GM15510 (cell line): Measurements from ENCODE around the gene PHGDH.

Experiments
- POLR2A ChIP-seq: IDR thresholded peaks from 3 replicates; pipeline ENCODE4 v1.6.1; 2011; ENCODE audit warnings: borderline replicate concordance; ENCODE audit not compliant: insufficient read length; ENCODE audit errors: extremely low read depth

Gene PHGDH

GRCh38 chr1:119711804-119712341, at the start of gene PHGDH:
TSS of gene PHGDH (plus strand) at chr1:119711934. CDS start at chr1:119712023, 89 bp downstream.
- TF ChIP-seq POLR2A, result peak; percentile 49

GRCh38 chr1:119662034-119662437, 49.7 kb upstream of the PHGDH start:
- no peak for TF ChIP-seq POLR2A

- no peak for TF ChIP-seq POLR2A
These were observed 47.7 kb upstream of the PHGDH start for GRCh38 chr1:119664067-119664466.

DNA sequence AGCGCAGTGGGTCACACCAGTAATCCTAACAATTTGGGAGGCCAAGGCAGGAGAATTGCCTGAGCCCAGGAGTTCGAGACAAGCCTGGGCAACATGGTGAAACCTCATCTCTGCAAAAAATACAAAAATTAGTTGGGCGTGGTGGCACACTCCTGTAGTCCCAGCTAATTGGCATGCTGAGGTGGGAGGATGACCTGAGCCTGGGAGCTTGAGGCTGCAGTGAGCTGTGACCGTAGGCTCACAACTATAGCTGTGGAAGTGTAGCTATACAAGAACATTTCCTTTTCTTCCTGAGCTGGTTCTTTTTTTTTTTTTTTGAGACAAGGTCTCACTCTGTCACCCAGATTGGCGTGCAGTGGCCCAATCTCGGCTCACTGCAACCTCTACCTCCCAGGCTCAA, 44.6 kb upstream of the PHGDH start:
- no peak for TF ChIP-seq POLR2A

DNA sequence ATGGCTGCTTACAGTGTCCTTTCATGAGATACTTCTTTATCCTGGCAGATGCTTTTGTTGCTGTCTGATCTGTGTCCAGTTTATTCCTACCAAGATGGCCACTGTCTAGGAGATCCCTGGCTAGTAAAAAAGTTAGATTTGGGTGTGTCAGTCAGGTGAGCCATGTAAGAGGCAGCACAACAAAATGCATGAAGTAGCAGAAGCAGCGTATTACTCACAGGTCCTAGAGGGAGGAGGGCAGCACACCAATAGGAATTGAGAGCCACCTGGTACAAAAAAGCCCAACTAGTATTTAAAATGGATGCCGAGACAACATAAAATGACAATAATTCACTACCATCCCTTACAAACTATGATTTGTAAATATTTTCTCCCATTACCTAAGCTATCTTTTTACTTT, 40.8 kb upstream of the PHGDH start:
- TF ChIP-seq POLR2A, result no peak

DNA sequence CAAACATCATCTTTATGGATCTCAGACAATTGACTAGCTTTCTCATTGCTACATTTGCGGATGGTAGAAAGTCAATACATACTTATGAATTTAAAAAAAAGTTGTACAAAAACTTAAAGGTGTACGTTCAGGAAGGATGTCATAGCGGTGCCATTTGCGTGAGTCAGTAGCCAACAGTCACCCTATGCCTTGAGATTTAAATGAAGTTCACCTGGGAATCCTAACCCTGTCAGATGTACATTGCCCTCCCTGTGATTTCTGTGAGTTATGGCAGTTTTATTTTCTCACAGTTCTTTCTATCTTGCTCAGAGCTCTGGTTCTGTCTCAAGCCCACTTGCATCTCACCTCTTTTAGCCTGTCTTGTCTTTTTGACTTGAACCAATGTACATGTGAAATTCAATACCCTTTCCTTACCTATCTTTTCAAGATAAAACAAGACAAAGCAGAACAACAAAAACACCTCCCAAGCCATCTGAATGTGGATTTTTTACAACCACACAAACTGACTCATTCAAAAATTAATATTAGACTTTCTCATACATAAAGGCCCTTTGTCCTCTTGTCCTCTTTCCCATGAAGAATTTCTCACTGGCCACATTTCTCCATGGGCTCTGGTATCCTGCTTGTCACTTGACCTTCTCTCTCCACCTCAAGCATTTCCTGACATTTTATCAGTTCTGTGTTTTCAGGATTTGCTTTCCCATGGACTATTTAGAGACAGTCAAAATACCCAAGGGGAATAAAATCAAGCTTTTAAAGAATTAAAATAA, 38.4 kb upstream of the PHGDH start:
- no peak for TF ChIP-seq POLR2A

DNA sequence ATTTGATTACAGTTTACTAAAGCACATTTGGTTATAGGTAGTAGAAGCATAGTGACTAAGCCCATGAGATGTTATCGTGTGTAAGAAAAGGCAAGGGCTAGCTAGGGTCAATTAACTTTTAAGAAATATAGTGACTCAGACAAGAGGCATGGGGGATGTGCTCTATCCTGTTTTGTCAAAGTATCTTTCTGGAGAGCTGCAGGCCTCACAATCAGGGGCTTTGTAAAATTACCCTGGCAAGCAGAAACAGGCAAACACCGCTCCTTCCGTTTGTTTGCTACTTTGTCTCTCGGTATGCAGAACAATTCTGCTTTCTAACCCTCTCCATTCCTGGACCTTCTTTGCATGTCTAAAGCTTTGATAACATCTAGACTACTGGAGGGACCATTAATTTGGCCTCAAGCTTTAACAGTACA, 37.6 kb upstream of the PHGDH start:
- no peak for TF ChIP-seq POLR2A

DNA sequence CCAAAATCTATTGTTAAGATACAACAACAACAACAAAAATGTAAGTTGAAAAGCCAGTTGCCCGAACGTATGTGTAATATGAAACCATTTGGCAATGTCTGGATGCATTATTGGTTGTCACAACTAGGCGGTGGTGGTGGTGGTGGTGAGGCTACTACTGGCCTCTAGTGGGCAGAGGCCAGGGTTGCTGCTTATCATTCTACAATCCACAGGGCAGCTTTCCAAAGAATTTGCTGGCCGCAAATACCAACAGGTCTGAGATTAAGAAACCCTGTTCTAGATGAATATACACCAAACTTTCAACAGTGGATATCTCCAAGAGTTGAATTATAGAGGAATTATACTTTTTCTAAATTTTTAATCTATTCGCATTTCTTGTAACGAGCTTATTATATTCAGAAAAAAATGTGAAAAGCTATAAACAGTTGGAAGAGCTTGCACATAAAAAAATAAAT, 36.9 kb upstream of the PHGDH start:
- no peak for TF ChIP-seq POLR2A

GRCh38 chr1:119675349-119676345, 36.1 kb upstream of the PHGDH start:
- TF ChIP-seq POLR2A, result no peak

- TF ChIP-seq POLR2A, result no peak
These were observed 35.0 kb upstream of the PHGDH start for GRCh38 chr1:119676571-119677206.

GRCh38 chr1:119679223-119679622, 32.5 kb upstream of the PHGDH start:
- no peak for TF ChIP-seq POLR2A

DNA sequence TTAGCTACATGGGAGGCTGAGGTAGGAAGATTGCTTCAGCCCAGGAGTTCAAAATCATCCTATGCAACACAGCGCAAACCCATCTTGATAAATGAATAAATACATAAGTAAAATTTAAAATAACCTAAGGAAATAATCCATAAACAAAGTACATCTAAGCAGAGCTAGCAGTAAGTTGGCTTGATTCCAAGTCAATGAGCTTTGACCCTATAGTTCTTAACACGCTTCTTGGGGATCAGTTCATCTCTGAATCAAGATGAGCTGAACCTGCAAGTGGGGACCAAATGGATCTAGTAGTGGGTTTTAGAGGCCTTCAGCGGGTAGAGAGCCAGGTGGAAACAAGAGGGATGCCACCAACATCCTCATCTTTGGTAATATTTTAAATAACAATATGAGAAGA, 31.5 kb upstream of the PHGDH start:
- no peak for TF ChIP-seq POLR2A

- TF ChIP-seq POLR2A, result no peak
These were observed 31.0 kb upstream of the PHGDH start for GRCh38 chr1:119680723-119681122.

DNA sequence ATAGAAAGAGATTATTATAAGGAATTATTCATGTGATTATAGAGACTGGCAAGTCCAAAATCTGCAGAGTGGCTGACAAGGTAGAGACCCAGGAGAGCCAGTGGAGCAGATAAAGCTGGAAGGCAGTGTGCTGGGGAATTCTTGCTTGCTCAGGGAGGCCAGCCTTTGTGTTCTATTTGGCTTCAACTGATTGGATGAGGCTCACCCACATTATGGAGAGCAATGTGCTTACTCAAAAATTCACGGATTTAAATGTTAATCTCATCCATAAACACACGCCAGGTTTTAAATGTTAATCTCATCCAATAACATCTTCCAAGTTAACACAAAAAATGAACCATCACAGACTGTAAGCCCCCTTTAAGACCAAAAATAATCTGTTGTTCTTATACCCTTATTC, 30.2 kb upstream of the PHGDH start:
- no peak for TF ChIP-seq POLR2A

DNA sequence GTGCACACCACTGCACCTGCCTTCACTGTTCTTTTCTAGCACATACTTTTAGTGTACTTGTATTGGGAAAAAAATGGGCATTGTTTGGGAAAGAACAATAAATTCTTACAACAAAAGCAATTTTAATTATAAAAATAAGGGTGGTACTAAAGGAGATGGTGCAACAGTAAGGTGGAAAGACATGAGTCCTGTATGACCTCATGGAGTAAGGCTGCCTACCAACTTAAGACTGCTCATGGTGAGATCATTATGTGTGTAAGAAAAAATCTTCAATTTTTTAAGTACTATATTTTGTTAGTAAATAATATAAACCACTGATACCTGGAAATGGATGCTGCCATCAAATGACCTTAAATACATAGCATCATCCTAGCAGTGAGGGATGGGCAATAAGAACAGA, 29.6 kb upstream of the PHGDH start:
- no peak for TF ChIP-seq POLR2A
